HG02981 (cell line): ENCODE data around the gene PTPRG.
A peak's percentile ranks its signal among the peaks of the same experiment; 100 is the strongest.

ENCODE experiments used
- ATAC-seq: cut with Tn5 transposase; IDR thresholded peaks from one replicate; pipeline ENCODE4 v1.9.1; 2021; ENCODE audit warnings: mild to moderate bottlenecking, moderate library complexity; ENCODE audit not compliant: unreplicated experiment

The PTPRG gene

GRCh38 chr3:62277450-62277849, 716.1 kb downstream of the PTPRG start:
- ATAC-seq: no peak

GRCh38 chr3:62277986-62278385, 716.6 kb downstream of the PTPRG start:
- no peak for ATAC-seq

- ATAC-seq: no peak
These were observed 720.4 kb downstream of the PTPRG start for GRCh38 chr3:62281726-62282125.

GRCh38 chr3:62284442-62284841, 723.1 kb downstream of the PTPRG start:
- no peak for ATAC-seq

- ATAC-seq: no peak
These were observed 726.1 kb downstream of the PTPRG start for GRCh38 chr3:62287392-62287927.

GRCh38 chr3:62289922-62290321, 728.6 kb downstream of the PTPRG start:
- no peak for ATAC-seq

- ATAC-seq: no peak
These were observed 731.8 kb downstream of the PTPRG start for GRCh38 chr3:62293051-62293780.

GRCh38 chr3:62295571-62295970, 734.2 kb downstream of the PTPRG start:
- ATAC-seq: no peak

GRCh38 chr3:62300617-62301016, 739.2 kb downstream of the PTPRG start:
- no peak for ATAC-seq

- no peak for ATAC-seq
These were observed 750.8 kb downstream of the PTPRG start for GRCh38 chr3:62312201-62312600.

- ATAC-seq: no peak
These were observed 755.2 kb downstream of the PTPRG start for GRCh38 chr3:62316525-62316924.

- ATAC-seq: no peak
These were observed 757.0 kb downstream of the PTPRG start for GRCh38 chr3:62318365-62318751.

- ATAC-seq: peak; percentile 99
These were observed 757.6 kb downstream of the PTPRG start for GRCh38 chr3:62318752-62319569.

- ATAC-seq: no peak
These were observed 758.3 kb downstream of the PTPRG start for GRCh38 chr3:62319570-62320243.

GRCh38 chr3:62323241-62323640, 761.9 kb downstream of the PTPRG start:
- ATAC-seq: no peak

- no peak for ATAC-seq
These were observed 764.5 kb downstream of the PTPRG start for GRCh38 chr3:62325896-62326295.

GRCh38 chr3:62329971-62330370, 768.6 kb downstream of the PTPRG start:
- no peak for ATAC-seq

- no peak for ATAC-seq
These were observed 770.6 kb downstream of the PTPRG start for GRCh38 chr3:62332017-62332416.

- no peak for ATAC-seq
These were observed 771.5 kb downstream of the PTPRG start for GRCh38 chr3:62332835-62333244.

GRCh38 chr3:62335196-62335595, 773.8 kb downstream of the PTPRG start:
- no peak for ATAC-seq

GRCh38 chr3:62343755-62344154, 782.4 kb downstream of the PTPRG start:
- no peak for ATAC-seq
